Inflammatory macrophage treated with lipopolysaccharide for 4 hours (primary cell): ENCODE results near the gene FITM1.
A peak's percentile ranks its signal among the peaks of the same experiment; 100 is the strongest.

Experiments
- DNase-seq: peaks from one replicate; pipeline ENCODE4 v3.0.0-alpha.2; 2020

The FITM1 gene

GRCh38 chr14:24130380-24130716 lies at the start of gene FITM1:
Gene FITM1, plus strand, starts transcription at chr14:24130659. Its CDS starts 905 bp downstream, at chr14:24131564.
- DNase-seq = no peak

DNA sequence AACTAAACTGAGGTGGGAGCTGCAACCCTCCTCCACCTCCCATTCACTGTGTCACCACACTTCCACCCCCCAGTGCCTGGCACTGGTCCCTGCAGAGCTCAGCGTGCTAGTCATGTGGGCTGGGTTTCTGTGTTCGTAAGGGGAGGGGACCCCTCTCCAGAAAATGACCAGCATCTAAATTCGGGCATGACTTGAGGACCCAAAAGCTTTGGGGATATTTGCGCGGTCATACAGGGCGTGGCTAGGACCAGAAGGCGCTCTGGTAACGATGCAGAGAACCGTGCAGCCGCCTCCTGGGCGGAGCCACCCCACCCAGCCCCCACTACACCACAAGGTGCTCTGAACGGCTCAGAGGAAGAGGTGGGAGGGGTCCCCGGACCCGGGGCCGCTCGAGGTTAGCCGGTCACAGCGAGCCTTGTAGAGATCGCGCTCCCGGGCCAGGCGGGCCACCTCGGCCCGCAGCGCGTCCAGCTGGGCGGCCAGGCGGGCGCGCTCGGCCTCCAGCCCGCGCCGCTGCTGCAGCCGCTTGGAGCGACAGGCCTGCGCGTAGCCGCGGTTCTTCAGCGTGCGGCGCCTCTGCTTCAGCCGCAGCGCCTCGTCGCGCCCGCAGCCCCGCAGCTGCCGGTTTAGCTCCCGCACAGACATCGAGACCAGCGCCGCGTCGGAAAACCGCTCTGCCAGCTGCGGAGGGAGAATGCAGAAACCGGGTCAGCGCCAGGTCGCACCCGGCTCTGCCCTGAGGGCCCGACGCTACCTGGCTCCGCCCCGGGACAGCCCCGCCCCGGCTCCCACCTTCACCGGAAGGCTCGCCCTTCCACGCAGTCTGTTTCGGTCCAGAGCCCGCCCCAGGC lies 49.3 kb upstream of the FITM1 start:
- peak; percentile 18 for DNase-seq

DNA sequence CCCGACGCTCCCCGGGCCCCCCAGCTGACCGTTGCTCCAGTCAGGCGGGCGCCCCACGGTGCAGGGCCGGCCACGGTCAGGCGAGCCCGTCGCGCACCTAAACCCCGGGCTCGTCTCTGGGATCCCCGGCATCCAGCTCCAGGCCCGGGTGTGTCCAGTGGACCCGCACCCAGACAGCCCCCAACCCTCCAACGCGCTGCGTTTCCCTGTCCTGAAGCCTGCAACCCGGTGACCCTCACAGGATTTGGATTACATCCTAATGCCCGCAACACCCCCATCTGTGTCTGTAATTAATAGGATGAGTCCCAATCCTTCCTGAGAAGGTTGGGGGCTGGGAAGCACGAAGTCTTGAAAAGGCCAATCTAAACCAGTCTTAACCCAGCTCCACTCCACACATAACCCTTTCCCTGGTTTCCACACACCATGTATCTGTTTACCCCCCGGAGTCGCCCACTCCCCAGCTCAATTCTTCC lies 48.7 kb upstream of the FITM1 start:
- no peak for DNase-seq

- no peak for DNase-seq
These were observed 47.9 kb upstream of the FITM1 start for GRCh38 chr14:24082411-24083080.

GRCh38 chr14:24083462-24083861 lies 47.0 kb upstream of the FITM1 start:
- DNase-seq = no peak

- DNase-seq = no peak
These were observed 46.0 kb upstream of the FITM1 start for GRCh38 chr14:24084440-24084839.

- DNase-seq = no peak
These were observed 45.2 kb upstream of the FITM1 start for GRCh38 chr14:24085215-24085614.

GRCh38 chr14:24086193-24086955 lies 44.1 kb upstream of the FITM1 start:
- no peak for DNase-seq

DNA sequence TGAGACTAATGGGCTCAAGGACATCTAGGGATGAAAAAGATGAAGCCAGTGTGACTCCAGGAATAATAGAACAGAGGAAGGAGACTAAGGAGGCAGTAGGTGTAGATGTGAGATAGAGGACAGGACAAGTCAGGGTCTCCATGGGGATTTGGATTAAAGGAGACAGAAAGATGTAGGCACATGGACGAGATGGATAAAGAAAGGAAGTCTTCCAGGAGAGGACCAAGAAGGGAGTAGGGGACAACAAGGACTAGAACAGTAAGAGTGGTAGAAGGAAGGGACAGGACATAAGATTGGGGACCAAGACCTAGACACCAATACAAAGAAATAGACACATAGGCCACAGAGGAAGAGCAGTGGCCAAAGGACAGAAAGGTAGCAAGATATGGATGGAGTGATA lies 43.5 kb upstream of the FITM1 start:
- DNase-seq = no peak

DNA sequence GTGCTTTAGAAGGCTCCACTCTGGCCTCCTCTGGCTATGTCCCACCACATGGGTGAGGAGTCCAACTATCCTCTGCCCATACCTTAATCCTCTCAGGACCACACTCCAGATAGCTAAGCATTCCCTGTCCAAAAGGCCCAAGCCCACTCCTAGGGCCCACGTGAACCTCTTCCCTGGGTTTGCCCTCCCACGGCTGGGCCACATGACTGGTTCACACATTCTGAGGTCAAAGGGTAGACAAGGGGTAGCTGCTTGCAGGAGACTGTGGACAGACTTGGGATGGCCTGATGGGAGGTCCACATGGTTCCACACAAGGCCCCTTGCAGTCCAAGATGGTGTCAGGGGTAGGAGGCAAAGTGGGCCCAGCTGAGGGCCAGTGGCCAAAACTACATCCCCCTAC lies 42.4 kb upstream of the FITM1 start:
- no peak for DNase-seq

GRCh38 chr14:24089890-24090289 lies 40.6 kb upstream of the FITM1 start:
- no peak for DNase-seq

GRCh38 chr14:24092110-24092504 lies 38.4 kb upstream of the FITM1 start:
- DNase-seq = no peak

- peak; percentile 76 for DNase-seq
These were observed 37.8 kb upstream of the FITM1 start for GRCh38 chr14:24092505-24093206.

GRCh38 chr14:24093207-24093900 lies 37.1 kb upstream of the FITM1 start:
- DNase-seq = no peak

DNA sequence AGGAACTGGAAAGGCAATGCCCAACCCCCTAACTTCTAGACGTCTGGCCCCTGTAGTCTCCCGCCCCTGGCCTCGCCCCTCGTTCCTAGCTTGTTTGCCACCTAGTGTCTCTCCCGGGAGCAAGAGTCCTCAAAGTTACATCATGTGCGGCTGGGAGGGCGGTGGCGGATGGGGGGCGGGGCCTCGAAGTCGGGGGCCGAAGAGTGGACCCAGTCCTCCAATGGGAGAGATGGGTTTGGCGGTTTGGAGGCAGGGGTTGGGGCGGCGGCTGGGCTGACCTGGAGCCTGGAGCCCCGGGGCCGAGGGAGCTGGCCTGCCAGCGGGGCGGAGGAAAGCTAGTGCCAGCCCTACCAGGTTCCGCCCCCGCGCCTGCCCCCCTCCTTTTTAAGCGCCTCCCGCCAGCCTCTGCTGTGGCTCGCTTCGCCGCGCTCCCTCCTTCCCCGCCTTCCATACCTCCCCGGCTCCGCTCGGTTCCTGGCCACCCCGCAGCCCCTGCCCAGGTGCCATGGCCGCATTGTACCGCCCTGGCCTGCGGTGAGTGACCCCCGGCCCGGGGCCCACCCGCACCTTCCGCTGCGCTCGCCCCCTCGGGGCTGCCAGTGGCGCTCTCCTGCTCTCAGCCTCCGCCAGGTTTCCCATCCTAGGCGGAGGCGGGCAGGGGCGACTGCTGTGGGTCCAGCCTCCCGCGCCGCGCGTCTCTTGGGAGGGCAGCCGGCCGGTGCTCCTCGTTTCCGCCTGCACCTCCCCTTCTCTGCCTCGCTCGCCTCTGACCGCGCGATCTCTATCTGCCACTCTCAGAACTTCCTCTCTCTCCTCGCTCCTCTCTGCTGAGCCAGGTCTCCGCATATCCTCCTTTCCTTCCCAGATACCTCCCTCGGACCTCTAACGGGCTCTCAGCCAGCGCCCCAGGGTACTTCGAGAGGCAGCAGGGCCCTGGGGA lies 36.3 kb upstream of the FITM1 start, which contains the start of gene PCK2:
TSS of gene PCK2 (plus strand) at position 411 of the 940 bp plus-strand sequence. CDS start at position 506, 95 bp downstream.
- DNase-seq = peak; percentile 91

DNA sequence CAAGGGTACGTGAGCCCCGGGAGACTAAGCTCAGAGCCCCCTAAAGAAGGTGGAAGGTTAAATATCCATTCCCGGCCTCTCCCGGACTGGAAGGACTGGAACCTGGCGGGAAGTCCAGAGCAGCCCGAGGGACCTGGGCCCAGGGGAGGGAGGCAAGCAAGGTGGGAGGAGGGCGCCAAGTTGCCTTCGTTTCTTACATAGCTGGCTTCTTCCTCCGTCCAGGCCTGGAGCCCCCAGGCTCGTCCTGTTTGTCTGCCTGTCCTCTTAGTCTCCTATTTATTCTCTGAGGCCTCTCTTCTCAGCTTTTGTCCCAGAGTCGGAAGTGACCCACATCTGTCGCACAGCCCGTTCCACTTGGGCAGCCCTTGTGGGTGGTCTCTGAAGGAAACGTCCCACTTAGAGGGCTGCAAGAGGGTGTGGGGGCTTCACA lies 35.6 kb upstream of the FITM1 start:
- no peak for DNase-seq

DNA sequence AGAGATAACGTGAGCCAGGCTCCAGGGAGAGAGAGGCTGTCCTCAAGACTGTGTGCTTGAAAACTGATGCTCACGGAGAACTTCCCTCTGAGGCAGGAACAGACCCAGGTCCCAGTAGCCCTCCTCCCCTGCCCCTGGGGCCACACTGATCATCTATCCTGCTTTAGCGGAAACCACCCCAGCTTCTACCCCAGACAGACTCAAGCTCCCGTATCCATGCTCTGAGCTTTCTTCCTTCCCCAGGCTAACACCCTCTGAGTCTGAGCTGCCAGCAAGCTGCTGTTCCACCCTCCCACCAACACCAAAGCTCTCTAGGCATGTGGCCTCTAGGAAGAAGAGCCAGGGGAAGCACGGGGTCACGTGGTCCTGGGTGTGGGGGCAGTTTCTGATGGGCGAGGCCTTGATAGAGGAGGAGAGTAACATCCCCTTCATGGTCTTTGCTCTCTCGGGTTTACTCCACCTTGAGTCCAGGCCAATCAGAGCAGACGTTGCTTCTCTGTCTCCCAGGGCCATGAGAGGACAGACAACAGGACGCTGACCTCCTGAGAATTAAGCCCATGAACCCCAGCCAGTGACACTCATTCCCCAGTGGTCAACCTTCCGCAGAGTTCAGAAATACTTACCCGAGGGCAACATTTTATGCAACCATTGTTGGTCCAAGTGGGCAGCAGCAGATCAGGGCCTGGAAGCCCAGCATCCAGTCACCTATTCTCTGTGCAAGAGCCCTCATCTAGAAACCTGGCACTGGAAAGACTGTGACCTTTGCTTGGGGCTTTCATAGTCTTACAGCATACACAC lies 35.0 kb upstream of the FITM1 start:
- DNase-seq = peak; percentile 87

DNA sequence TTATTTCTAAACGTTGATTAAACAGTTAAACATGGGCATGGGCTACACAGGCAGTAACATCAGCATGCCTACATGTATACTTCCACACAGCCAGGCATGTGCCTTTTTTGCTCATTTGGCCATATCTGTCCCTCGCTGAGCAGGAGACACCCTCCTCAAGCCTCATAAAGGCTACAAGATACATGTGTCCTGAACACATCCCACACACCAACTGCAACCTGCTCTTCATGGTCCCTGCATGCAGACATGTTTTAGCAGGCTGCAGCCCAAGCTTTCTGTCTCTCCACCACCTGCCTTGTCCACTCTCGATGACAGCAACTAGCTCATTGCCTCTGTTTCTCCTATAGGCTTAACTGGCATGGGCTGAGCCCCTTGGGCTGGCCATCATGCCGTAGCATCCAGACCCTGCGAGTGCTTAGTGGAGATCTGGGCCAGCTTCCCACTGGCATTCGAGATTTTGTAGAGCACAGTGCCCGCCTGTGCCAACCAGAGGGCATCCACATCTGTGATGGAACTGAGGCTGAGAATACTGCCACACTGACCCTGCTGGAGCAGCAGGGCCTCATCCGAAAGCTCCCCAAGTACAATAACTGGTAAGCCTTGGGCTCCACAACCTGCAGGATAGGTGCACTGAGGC lies 33.8 kb upstream of the FITM1 start:
- no peak for DNase-seq

- DNase-seq = no peak
These were observed 32.1 kb upstream of the FITM1 start for GRCh38 chr14:24098229-24098926.
